OCI-LY7 (cell line): ENCODE measurements around the gene PRPF40A. TPM values are rescaled to one million over a fixed set of nuclear protein-coding genes. Genes with fewer than 3 reads are reported as not detected.

ENCODE experiments used
- BruUV-seq: library from RNA; stranded (reverse); fragments of 400-500 nt; replicated peaks from 2 replicates; lab custom pipeline; 2021; lab: Mats Ljungman, UMichigan
- CTCF ChIA-PET: fragments of 300-600 bp; sonication (Branson Sonifier 250); formaldehyde crosslinking; loops from one replicate; lab custom pipeline; 2022; ENCODE audit warnings: antibody characterized with exemption; ENCODE audit not compliant: unreplicated experiment; lab: Charles Lee
- POLR2A ChIA-PET: fragments of 300-600 bp; sonication (Branson Sonifier 250); formaldehyde crosslinking; loops from one replicate; lab custom pipeline; 2022; ENCODE audit warnings: antibody characterized with exemption; lab: Charles Lee
- DNase-seq: peaks from one replicate; pipeline ENCODE4 v3.0.0-alpha.2; 2015; ENCODE audit warnings: low spot score
- H2AFZ ChIP-seq: fragments of 200-600 bp; sonication (generic), shearing (Covaris generic); 2 replicates; pipeline ENCODE4 v1.6.1; 2014; ENCODE audit warnings: mild to moderate bottlenecking, antibody characterized with exemption, low read length, moderate library complexity
- H3K27ac ChIP-seq: fragments of 200-600 bp; sonication (generic); 2 replicates; pipeline ENCODE4 v1.5.1; 2014; ENCODE audit warnings: mixed run types, low read depth, mild to moderate bottlenecking, moderate library complexity, low read length, inconsistent platforms; ENCODE audit not compliant: poor library complexity, severe bottlenecking
- H3K36me3 ChIP-seq: fragments of 200-600 bp; sonication (generic); 2 replicates; pipeline ENCODE4 v1.6.1; 2014; ENCODE audit warnings: mild to moderate bottlenecking, antibody characterized with exemption, low read length, moderate library complexity, mixed read lengths; ENCODE audit not compliant: insufficient read depth
- H3K4me1 ChIP-seq: fragments of 200-600 bp; sonication (generic); 2 replicates; pipeline ENCODE4 v1.5.1; 2014; ENCODE audit warnings: mild to moderate bottlenecking, low read length; ENCODE audit not compliant: insufficient read depth, poor library complexity, severe bottlenecking
- H3K4me2 ChIP-seq: fragments of 200-600 bp; sonication (generic); 2 replicates; pipeline ENCODE4 v1.6.1; 2014; ENCODE audit warnings: mild to moderate bottlenecking, low read length
- H3K4me3 ChIP-seq: fragments of 200-600 bp; sonication (generic); 2 replicates; pipeline ENCODE4 v1.5.1; 2014; ENCODE audit warnings: mild to moderate bottlenecking, low read depth, low read length; ENCODE audit not compliant: poor library complexity, severe bottlenecking
- H3K79me2 ChIP-seq: fragments of 200-600 bp; sonication (generic); 2 replicates; pipeline ENCODE4 v1.6.1; 2016; ENCODE audit warnings: low read depth, mild to moderate bottlenecking, low read length, moderate library complexity, mixed read lengths; ENCODE audit not compliant: insufficient read depth
- H3K9me2 ChIP-seq: fragments of 200-600 bp; sonication (generic); 2 replicates; pipeline ENCODE4 v1.6.1; 2016; ENCODE audit warnings: mild to moderate bottlenecking, low read length, mixed read lengths; ENCODE audit not compliant: insufficient read depth
- H3K9me3 ChIP-seq: fragments of 200-600 bp; sonication (generic); 2 replicates; pipeline ENCODE4 v1.6.1; 2014; ENCODE audit warnings: mild to moderate bottlenecking, mixed run types, low read length, mixed read lengths
- H4K20me1 ChIP-seq: fragments of 200-600 bp; sonication (generic); 2 replicates; pipeline ENCODE4 v1.6.1; 2014; ENCODE audit warnings: mild to moderate bottlenecking, antibody characterized with exemption, low read length, moderate library complexity, mixed read lengths; ENCODE audit not compliant: insufficient read depth
- EZH2phosphoT487 ChIP-seq: fragments of 200-600 bp; sonication (generic); IDR thresholded peaks from 2 replicates; pipeline ENCODE4 v1.6.1; 2018; ENCODE audit warnings: low read depth, borderline replicate concordance, mild to moderate bottlenecking, mixed run types, antibody characterized with exemption, low read length, moderate library complexity, mixed read lengths
- intact Hi-C: fragments of 100-400 bp; cut with micrococcal nuclease; formaldehyde crosslinking; loops from one replicate; pipeline ENCODE4 v1.10.0; 2022; ENCODE audit not compliant: unreplicated experiment
- total RNA-seq, 2 experiments: library from RNA; depleted of rRNA in 1 of 2; stranded (reverse); fragments of >200 nt in 1 of 2; shearing (Covaris generic) in 1 of 2; gene quantifications; 2 replicates each; pipeline ENCODE4 v1.2.3, GENCODE V29; 2014 to 2022
- TF ChIP-seq, protein P1 (sequence below): fragments of 200-600 bp; sonication (generic); conservative IDR thresholded peaks from 2 replicates; pipeline ENCODE4 v1.5.1; 2014; ENCODE audit warnings: mild to moderate bottlenecking, antibody characterized with exemption, low read length, moderate library complexity, mixed read lengths

PRPF40A gene
- total RNA-seq, 2 experiments from 2014 or later: 156 to 177 TPM

DNA sequence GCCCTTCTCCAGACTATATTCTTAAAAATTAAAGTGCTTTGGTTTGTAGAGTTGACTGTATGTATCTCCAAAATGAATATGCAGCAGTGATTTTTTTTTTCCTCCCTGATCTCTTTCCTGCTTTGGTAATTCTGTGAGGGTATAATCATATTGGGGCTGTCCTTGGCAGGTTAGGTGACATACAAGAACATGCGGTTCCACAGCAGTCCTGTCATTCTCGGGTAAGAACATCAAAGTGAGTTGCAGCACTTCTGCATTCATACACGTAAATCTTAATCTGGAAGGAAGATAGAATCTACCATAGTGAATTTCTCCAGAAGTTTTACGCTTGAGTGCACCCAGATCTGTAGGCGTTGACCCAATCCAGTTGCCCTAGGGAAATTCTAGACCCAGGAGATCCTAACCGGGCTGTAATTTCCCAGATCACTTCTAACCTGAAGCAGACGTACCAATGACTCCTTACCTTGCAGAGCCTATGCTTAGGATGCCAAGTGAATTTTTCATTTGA, 109.4 kb downstream of the PRPF40A start:
- H4K20me1 ChIP-seq: no peaks in the 10 kb centered on the region
- H3K79me2 ChIP-seq: no peaks in the 10 kb centered on the region
- DNase-seq: no peak
- intact Hi-C loops: no loop called here
- no peak overlapping the region for H3K4me2 ChIP-seq
- no peak for TF ChIP-seq EZH2phosphoT487
- TF ChIP-seq, protein P1, sequence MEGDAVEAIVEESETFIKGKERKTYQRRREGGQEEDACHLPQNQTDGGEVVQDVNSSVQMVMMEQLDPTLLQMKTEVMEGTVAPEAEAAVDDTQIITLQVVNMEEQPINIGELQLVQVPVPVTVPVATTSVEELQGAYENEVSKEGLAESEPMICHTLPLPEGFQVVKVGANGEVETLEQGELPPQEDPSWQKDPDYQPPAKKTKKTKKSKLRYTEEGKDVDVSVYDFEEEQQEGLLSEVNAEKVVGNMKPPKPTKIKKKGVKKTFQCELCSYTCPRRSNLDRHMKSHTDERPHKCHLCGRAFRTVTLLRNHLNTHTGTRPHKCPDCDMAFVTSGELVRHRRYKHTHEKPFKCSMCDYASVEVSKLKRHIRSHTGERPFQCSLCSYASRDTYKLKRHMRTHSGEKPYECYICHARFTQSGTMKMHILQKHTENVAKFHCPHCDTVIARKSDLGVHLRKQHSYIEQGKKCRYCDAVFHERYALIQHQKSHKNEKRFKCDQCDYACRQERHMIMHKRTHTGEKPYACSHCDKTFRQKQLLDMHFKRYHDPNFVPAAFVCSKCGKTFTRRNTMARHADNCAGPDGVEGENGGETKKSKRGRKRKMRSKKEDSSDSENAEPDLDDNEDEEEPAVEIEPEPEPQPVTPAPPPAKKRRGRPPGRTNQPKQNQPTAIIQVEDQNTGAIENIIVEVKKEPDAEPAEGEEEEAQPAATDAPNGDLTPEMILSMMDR: no peak
- no peaks in the 10 kb centered on the region for H3K36me3 ChIP-seq
- H3K9me3 ChIP-seq: no peaks in the 10 kb centered on the region
- H2AFZ ChIP-seq: no peak overlapping the region
- peaks cover 11% of the 10 kb centered on the region for H3K4me1 ChIP-seq
- CTCF ChIA-PET: no interaction called here
- POLR2A ChIA-PET: no interaction called here
- no peak overlapping the region for H3K4me3 ChIP-seq
- H3K27ac ChIP-seq: no peak overlapping the region
- no peaks in the 10 kb centered on the region for H3K9me2 ChIP-seq
- BruUV-seq: no TSS peak

DNA sequence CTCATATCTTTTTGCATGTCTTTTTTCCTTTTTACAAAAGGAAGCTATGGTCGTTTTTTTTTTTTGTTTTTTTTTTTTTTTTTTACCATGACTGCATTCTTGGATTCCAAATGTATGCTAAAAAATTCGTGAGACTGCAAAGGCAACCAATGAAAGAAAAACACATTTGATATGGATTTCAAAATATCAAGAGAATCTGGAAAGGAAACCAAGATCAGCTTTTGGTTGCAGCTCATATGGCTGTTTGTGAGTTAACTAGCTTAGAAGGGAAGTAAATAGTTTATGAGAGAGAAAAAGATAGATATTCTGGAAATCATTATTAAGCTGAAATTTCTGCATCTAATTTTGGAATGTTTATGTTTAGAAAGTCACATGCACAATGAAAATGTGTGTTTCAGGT, 110.3 kb downstream of the PRPF40A start:
- no peaks in the 10 kb centered on the region for H3K9me3 ChIP-seq
- H3K79me2 ChIP-seq: no peaks in the 10 kb centered on the region
- no TSS peak for BruUV-seq
- H3K4me1 ChIP-seq: peaks cover 4% of the 10 kb centered on the region
- TF ChIP-seq, protein P1: no peak
- TF ChIP-seq EZH2phosphoT487: no peak
- ChIA-PET POLR2A (interaction anchor here (0.6 to 1.1 kb wide), 5 partner anchors 11 to 699 kb away, joined by 3 to 8 read pairs (median 4); no protein-coding TSS in a partner anchor), CTCF (no interaction called here)
- no peak overlapping the region for H3K4me3 ChIP-seq
- no peaks in the 10 kb centered on the region for H3K9me2 ChIP-seq
- intact Hi-C loops: no loop called here
- H2AFZ ChIP-seq: no peak overlapping the region
- no peak overlapping the region for H3K27ac ChIP-seq
- no peak for DNase-seq
- H3K4me2 ChIP-seq: no peak overlapping the region
- H4K20me1 ChIP-seq: no peaks in the 10 kb centered on the region
- H3K36me3 ChIP-seq: no peaks in the 10 kb centered on the region

DNA sequence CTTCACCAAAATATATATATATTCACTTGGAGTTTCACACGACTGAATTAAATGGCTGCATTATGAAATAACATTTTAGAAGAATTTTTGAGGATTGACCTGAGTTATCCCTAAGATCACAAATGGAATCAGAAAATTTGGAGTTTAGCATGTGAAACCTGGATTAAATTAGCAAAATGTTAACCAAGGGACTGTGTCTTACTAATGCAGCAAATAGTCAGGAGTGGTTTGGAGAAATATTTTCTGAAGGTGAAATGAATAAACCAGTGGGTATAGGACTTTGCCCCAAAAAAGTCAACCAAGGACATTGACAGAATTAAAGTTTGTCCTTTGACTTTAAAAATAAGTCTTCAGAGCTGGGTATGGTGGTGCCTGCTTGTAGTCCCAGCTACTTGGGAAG, 111.2 kb downstream of the PRPF40A start:
- Histone ChIP-seq H2AFZ (no peak overlapping the region), H3K9me3 (no peaks in the 10 kb centered on the region), H3K9me2 (no peaks in the 10 kb centered on the region), H3K27ac (no peak overlapping the region), H3K79me2 (no peaks in the 10 kb centered on the region), H4K20me1 (no peaks in the 10 kb centered on the region), H3K36me3 (no peaks in the 10 kb centered on the region), H3K4me2 (no peak overlapping the region), H3K4me1 (no peaks in the 10 kb centered on the region), H3K4me3 (no peak overlapping the region)
- no TSS peak for BruUV-seq
- CTCF ChIA-PET: no interaction called here
- TF ChIP-seq EZH2phosphoT487: no peak
- TF ChIP-seq, protein P1: no peak
- intact Hi-C loops: no loop called here
- POLR2A ChIA-PET: interaction anchor here (1.0 to 1.1 kb wide), 2 partner anchors 12 to 462 kb away, joined by 3 to 4 read pairs; no protein-coding TSS in a partner anchor
- DNase-seq: no peak
